IMR-90 (cell line): ENCODE data around the gene FARS2. TPM values are rescaled to one million over a fixed set of nuclear protein-coding genes. Genes with fewer than 3 reads are reported as not detected.

Source experiments
- ATAC-seq: fragments of 200-7000 bp; cut with Tn5 transposase; 2 replicates; pipeline ENCODE4 v1.9.1; 2020; ENCODE audit warnings: low read depth, mild to moderate bottlenecking, moderate library complexity
- BruUV-seq: library from RNA; stranded (reverse); fragments of 400-500 nt; replicated peaks from 2 replicates; lab custom pipeline; 2021; lab: Mats Ljungman, UMichigan
- CTCF ChIA-PET: fragments of 300-600 bp; formaldehyde crosslinking; extraction: SDS; loops from one replicate; lab custom pipeline; 2021; ENCODE audit warnings: antibody characterized with exemption; lab: Yijun Ruan, JAX
- POLR2A ChIA-PET: fragments of 300-600 bp; sonication (Branson Sonifier 250); formaldehyde crosslinking; loops from one replicate; lab custom pipeline; 2022; ENCODE audit warnings: antibody characterized with exemption; ENCODE audit not compliant: unreplicated experiment; lab: Charles Lee
- DNase-seq: peaks from one replicate; pipeline ENCODE4 v3.0.0; 2013
- H2AFZ ChIP-seq: replicated peaks from 2 replicates; pipeline ENCODE3; 2013; ENCODE audit warnings: low read length, mild to moderate bottlenecking; ENCODE audit not compliant: poor library complexity
- H2AK5ac ChIP-seq: 2 replicates; pipeline ENCODE4 v1.6.1; 2013; ENCODE audit warnings: low read depth, low read length, inconsistent platforms
- H2AK9ac ChIP-seq: replicated peaks from 2 replicates; pipeline ENCODE3; 2013; ENCODE audit warnings: mild to moderate bottlenecking, low read depth, low read length, moderate library complexity; ENCODE audit not compliant: poor library complexity
- H2BK120ac ChIP-seq: 2 replicates; pipeline ENCODE4 v1.6.1; 2013; ENCODE audit warnings: low read depth, low read length, inconsistent platforms
- H2BK15ac ChIP-seq: 3 replicates; pipeline ENCODE4 v1.6.1; 2013; ENCODE audit warnings: low read depth, low read length, inconsistent platforms
- H2BK20ac ChIP-seq: 2 replicates; pipeline ENCODE4 v1.6.1; 2013; ENCODE audit warnings: low read depth, mild to moderate bottlenecking, inconsistent platforms, low read length, moderate library complexity
- H2BK5ac ChIP-seq: 2 replicates; pipeline ENCODE4 v1.6.1; 2013; ENCODE audit warnings: mild to moderate bottlenecking, low read depth, low read length, inconsistent platforms; ENCODE audit not compliant: poor library complexity, severe bottlenecking
- H3K14ac ChIP-seq: replicated peaks from 2 replicates; pipeline ENCODE4 v1.6.1; 2013; ENCODE audit warnings: low read depth, low read length, inconsistent platforms
- H3K18ac ChIP-seq: 2 replicates; pipeline ENCODE4 v1.6.1; 2013; ENCODE audit warnings: low read depth, low read length, control low read depth
- H3K23ac ChIP-seq: 2 replicates; pipeline ENCODE4 v1.6.1; 2013; ENCODE audit warnings: low read depth, low read length, inconsistent platforms
- H3K27ac ChIP-seq: 2 replicates; pipeline ENCODE4 v1.5.1; 2013; ENCODE audit warnings: mild to moderate bottlenecking, control low read depth, low read length; ENCODE audit not compliant: insufficient read depth
- H3K27me3 ChIP-seq: 2 replicates; pipeline ENCODE4 v1.6.1; 2013; ENCODE audit warnings: low read length; ENCODE audit not compliant: control insufficient read depth, insufficient read depth
- H3K36me3 ChIP-seq: 2 replicates; pipeline ENCODE4 v1.6.1; 2013; ENCODE audit warnings: low read length, mixed read lengths; ENCODE audit not compliant: control insufficient read depth, insufficient read depth
- H3K4ac ChIP-seq: 2 replicates; pipeline ENCODE4 v1.6.1; 2013; ENCODE audit warnings: low read depth, low read length, inconsistent platforms
- H3K4me1 ChIP-seq: 2 replicates; pipeline ENCODE4 v1.6.1; 2013; ENCODE audit warnings: low read length, mixed read lengths; ENCODE audit not compliant: control insufficient read depth, insufficient read depth
- H3K4me2 ChIP-seq: 2 replicates; pipeline ENCODE4 v1.6.1; 2013; ENCODE audit warnings: low read depth, mild to moderate bottlenecking, control low read depth, low read length, moderate library complexity
- H3K4me3 ChIP-seq: 2 replicates; pipeline ENCODE4 v1.5.1; 2013; ENCODE audit warnings: low read depth, mild to moderate bottlenecking, control low read depth, low read length, moderate library complexity; ENCODE audit not compliant: insufficient read depth
- H3K56ac ChIP-seq: 2 replicates; pipeline ENCODE4 v1.6.1; 2013; ENCODE audit warnings: low read length, inconsistent platforms; ENCODE audit not compliant: insufficient read depth; ENCODE audit errors: extremely low read depth
- H3K79me1 ChIP-seq, 2 experiments: 2 replicates each; pipeline ENCODE4 v1.6.1; 2013; ENCODE audit warnings: low read length in 2 of 2, inconsistent platforms in 1 of 2, low read depth in 1 of 2
- H3K9ac ChIP-seq: 2 replicates; pipeline ENCODE4 v1.6.1; 2013; ENCODE audit warnings: low read depth, low read length, control low read depth
- H3K9me1 ChIP-seq: 2 replicates; pipeline ENCODE4 v1.6.1; 2013; ENCODE audit warnings: low read length, inconsistent platforms; ENCODE audit not compliant: insufficient read depth
- H3K9me3 ChIP-seq: 2 replicates; pipeline ENCODE4 v1.6.1; 2013; ENCODE audit warnings: low read length; ENCODE audit not compliant: control insufficient read depth, insufficient read depth
- H4K20me1 ChIP-seq: 2 replicates; pipeline ENCODE4 v1.6.1; 2013; ENCODE audit warnings: low read length, inconsistent platforms; ENCODE audit not compliant: insufficient read depth
- H4K5ac ChIP-seq: 2 replicates; pipeline ENCODE4 v1.6.1; 2013; ENCODE audit warnings: mild to moderate bottlenecking, low read depth, low read length, control low read depth
- H4K8ac ChIP-seq, 2 experiments: 2 replicates each; pipeline ENCODE4 v1.6.1; 2013; ENCODE audit warnings: low read depth in 2 of 2, low read length in 2 of 2, control low read depth in 1 of 2, inconsistent platforms in 1 of 2
- H4K91ac ChIP-seq: 2 replicates; pipeline ENCODE4 v1.6.1; 2013; ENCODE audit warnings: low read depth, low read length, inconsistent platforms; ENCODE audit not compliant: insufficient read depth
- BHLHE40 ChIP-seq: fragments of 150-350 bp; IDR thresholded peaks from 2 replicates; pipeline ENCODE4 v1.6.1; 2016; ENCODE audit warnings: mild to moderate bottlenecking, low read depth, low read length
- CEBPB ChIP-seq: IDR thresholded peaks from 2 replicates; pipeline ENCODE4 v1.6.1; 2012; ENCODE audit warnings: low read depth, low read length, improper control_type of control experiment
- CHD1 ChIP-seq: IDR thresholded peaks from 2 replicates; pipeline ENCODE4 v1.6.1; 2012; ENCODE audit warnings: low read depth, low read length, improper control_type of control experiment
- FOS ChIP-seq: fragments of 150-350 bp; IDR thresholded peaks from 2 replicates; pipeline ENCODE4 v1.6.1; 2016; ENCODE audit warnings: low read depth, low read length
- MAFK ChIP-seq: IDR thresholded peaks from 2 replicates; pipeline ENCODE4 v1.6.1; 2012; ENCODE audit warnings: low read depth, low read length, improper control_type of control experiment
- MAZ ChIP-seq: IDR thresholded peaks from 2 replicates; pipeline ENCODE4 v1.6.1; 2012; ENCODE audit warnings: low read depth, mild to moderate bottlenecking, low read length, improper control_type of control experiment, moderate library complexity, borderline replicate concordance
- MXI1 ChIP-seq: IDR thresholded peaks from 2 replicates; pipeline ENCODE4 v1.6.1; 2012; ENCODE audit warnings: low read depth, mild to moderate bottlenecking, low read length, moderate library complexity, borderline replicate concordance
- NFE2L2 ChIP-seq: fragments of 150-350 bp; IDR thresholded peaks from 2 replicates; pipeline ENCODE4 v1.6.1; 2016; ENCODE audit warnings: low read depth, mild to moderate bottlenecking, low read length
- POLR2A ChIP-seq: IDR thresholded peaks from 2 replicates; pipeline ENCODE4 v1.6.1; 2012; ENCODE audit warnings: mild to moderate bottlenecking, low read depth, low read length
- RAD21 ChIP-seq: IDR thresholded peaks from 2 replicates; pipeline ENCODE4 v1.6.1; 2012; ENCODE audit warnings: low read length, improper control_type of control experiment
- RCOR1 ChIP-seq: IDR thresholded peaks from 2 replicates; pipeline ENCODE4 v1.6.1; 2012; ENCODE audit warnings: mild to moderate bottlenecking, low read length, improper control_type of control experiment; ENCODE audit not compliant: insufficient replicate concordance
- RFX5 ChIP-seq: IDR thresholded peaks from 2 replicates; pipeline ENCODE4 v1.8.0; 2012; ENCODE audit warnings: low read depth, mild to moderate bottlenecking, low read length, moderate library complexity
- SMC3 ChIP-seq: fragments of 150-350 bp; IDR thresholded peaks from 2 replicates; pipeline ENCODE4 v1.6.1; 2016; ENCODE audit warnings: low read depth, mild to moderate bottlenecking, antibody characterized with exemption, low read length, moderate library complexity
- WGBS, 2 experiments: methylation state at CpG; one replicate each; pipeline versions ENCODE4 v1.1.5 to v1.1.7; 2013; ENCODE audit warnings: missing lambda C conversion rate in 2 of 2; ENCODE audit not compliant: insufficient read length in 1 of 2; ENCODE audit errors: extremely low coverage in 2 of 2; 5-methylcytosine and 5-hydroxymethylcytosine counted together
- dilution Hi-C: fragments of 300-500 bp; cut with HindIII; formaldehyde crosslinking; loops from one replicate; pipeline ENCODE4 v1.14.3; 2018; ENCODE audit warnings: low sequenced_read_pairs; ENCODE audit not compliant: unreplicated experiment
- in situ Hi-C: fragments of 300-500 bp; cut with MboI; formaldehyde crosslinking; loops from 3 replicates; pipeline ENCODE4 v1.14.3; 2019; ENCODE audit warnings: low sequenced_read_pairs, inconsistent platforms, mixed read lengths
- intact Hi-C: fragments of 100-400 bp; cut with micrococcal nuclease; formaldehyde crosslinking; loops from 2 replicates; pipeline ENCODE4 v1.10.0; 2022
- polyA plus RNA-seq, 3 experiments: library from polyadenylated mRNA; depleted of rRNA; stranded (reverse); fragments of >200 nt; gene quantifications; 2 replicates each; pipeline ENCODE4 v1.2.3, GENCODE V29; 2012; ENCODE audit warnings: low replicate concordance in 1 of 3
- total RNA-seq: library from RNA; depleted of rRNA; stranded (reverse); fragments of >200 nt; gene quantifications from 2 replicates; pipeline ENCODE4 v1.2.3, GENCODE V29; 2012
- TF ChIP-seq, protein P1 (sequence below): fragments of 150-350 bp; IDR thresholded peaks from 2 replicates; pipeline ENCODE4 v1.6.1; 2016; ENCODE audit warnings: low read depth, mild to moderate bottlenecking, low read length, moderate library complexity, borderline replicate concordance
- TF ChIP-seq, protein P2 (sequence below): conservative IDR thresholded peaks from 2 replicates; pipeline ENCODE4 v1.5.1; 2012; ENCODE audit warnings: mild to moderate bottlenecking, low read depth, low read length, improper control_type of control experiment
- TF ChIP-seq, protein P3 (sequence below): fragments of 150-350 bp; IDR thresholded peaks from 2 replicates; pipeline ENCODE4 v1.6.1; 2017; ENCODE audit warnings: mild to moderate bottlenecking, antibody characterized with exemption, low read length, low read depth

Gene FARS2
- total and polyA plus RNA-seq, 2 of the 4 experiments (the other 2 are of a cell fraction): 12.1 to 28.9 TPM

GRCh38 chr6:5427586-5427985, 166.3 kb downstream of the FARS2 start:
- H2AK5ac ChIP-seq: no peak overlapping the region; the same call in 1 of the 2 replicates
- H2BK5ac ChIP-seq: no peak overlapping the region
- no peak overlapping the region for H4K8ac ChIP-seq
- H2BK20ac ChIP-seq: no peak overlapping the region
- no peak overlapping the region for H3K9ac ChIP-seq
- in situ Hi-C loops (loop anchor here (10.0 kb wide), 1 partner anchor 1117 kb away; no protein-coding TSS in a partner anchor), intact Hi-C loops (no loop called here), dilution Hi-C loops (no loop called here)
- peaks cover 6 to 14% of the 10 kb centered on the region in 2 experiments; a peak in 2 of 4 replicates for H3K79me1 ChIP-seq
- no peak overlapping the region for H3K18ac ChIP-seq
- H4K20me1 ChIP-seq: no peaks in the 10 kb centered on the region
- H2BK120ac ChIP-seq: no peak overlapping the region
- H3K4me3 ChIP-seq: no peak overlapping the region
- ChIA-PET CTCF (no interaction called here), POLR2A (no interaction called here)
- no peak for ATAC-seq
- H3K27me3 ChIP-seq: no peaks in the 10 kb centered on the region
- peaks cover 5% of the 10 kb centered on the region; the same call in 1 of the 2 replicates for H3K4me1 ChIP-seq
- DNase-seq: no peak
- H3K36me3 ChIP-seq: 0 out of 2 replicates have a peak, but pooled peaks cover 1% of the 10 kb centered on the region
- peaks cover 9% of the 10 kb centered on the region for H3K9me1 ChIP-seq
- H3K9me3 ChIP-seq: no peaks in the 10 kb centered on the region
- no CpG with 5 or more reads among the region's 5 CpGs for WGBS, 2 experiments
- TF ChIP-seq, protein P1, sequence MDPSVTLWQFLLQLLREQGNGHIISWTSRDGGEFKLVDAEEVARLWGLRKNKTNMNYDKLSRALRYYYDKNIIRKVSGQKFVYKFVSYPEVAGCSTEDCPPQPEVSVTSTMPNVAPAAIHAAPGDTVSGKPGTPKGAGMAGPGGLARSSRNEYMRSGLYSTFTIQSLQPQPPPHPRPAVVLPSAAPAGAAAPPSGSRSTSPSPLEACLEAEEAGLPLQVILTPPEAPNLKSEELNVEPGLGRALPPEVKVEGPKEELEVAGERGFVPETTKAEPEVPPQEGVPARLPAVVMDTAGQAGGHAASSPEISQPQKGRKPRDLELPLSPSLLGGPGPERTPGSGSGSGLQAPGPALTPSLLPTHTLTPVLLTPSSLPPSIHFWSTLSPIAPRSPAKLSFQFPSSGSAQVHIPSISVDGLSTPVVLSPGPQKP: no peak
- TF ChIP-seq CEBPB (no peak), MXI1 (no peak), RAD21 (no peak), POLR2A (no peak), RCOR1 (no peak), CHD1 (no peak), FOS (no peak), BHLHE40 (no peak), SMC3 (no peak), MAFK (no peak), MAZ (no peak), RFX5 (no peak), NFE2L2 (no peak)
- TF ChIP-seq, protein P2, sequence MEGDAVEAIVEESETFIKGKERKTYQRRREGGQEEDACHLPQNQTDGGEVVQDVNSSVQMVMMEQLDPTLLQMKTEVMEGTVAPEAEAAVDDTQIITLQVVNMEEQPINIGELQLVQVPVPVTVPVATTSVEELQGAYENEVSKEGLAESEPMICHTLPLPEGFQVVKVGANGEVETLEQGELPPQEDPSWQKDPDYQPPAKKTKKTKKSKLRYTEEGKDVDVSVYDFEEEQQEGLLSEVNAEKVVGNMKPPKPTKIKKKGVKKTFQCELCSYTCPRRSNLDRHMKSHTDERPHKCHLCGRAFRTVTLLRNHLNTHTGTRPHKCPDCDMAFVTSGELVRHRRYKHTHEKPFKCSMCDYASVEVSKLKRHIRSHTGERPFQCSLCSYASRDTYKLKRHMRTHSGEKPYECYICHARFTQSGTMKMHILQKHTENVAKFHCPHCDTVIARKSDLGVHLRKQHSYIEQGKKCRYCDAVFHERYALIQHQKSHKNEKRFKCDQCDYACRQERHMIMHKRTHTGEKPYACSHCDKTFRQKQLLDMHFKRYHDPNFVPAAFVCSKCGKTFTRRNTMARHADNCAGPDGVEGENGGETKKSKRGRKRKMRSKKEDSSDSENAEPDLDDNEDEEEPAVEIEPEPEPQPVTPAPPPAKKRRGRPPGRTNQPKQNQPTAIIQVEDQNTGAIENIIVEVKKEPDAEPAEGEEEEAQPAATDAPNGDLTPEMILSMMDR: no peak
- TF ChIP-seq, protein P3, sequence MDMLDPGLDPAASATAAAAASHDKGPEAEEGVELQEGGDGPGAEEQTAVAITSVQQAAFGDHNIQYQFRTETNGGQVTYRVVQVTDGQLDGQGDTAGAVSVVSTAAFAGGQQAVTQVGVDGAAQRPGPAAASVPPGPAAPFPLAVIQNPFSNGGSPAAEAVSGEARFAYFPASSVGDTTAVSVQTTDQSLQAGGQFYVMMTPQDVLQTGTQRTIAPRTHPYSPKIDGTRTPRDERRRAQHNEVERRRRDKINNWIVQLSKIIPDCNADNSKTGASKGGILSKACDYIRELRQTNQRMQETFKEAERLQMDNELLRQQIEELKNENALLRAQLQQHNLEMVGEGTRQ: no peak
- no peak overlapping the region for H2AK9ac ChIP-seq
- H3K27ac ChIP-seq: no peak overlapping the region
- H3K4me2 ChIP-seq: no peak overlapping the region
- no peak overlapping the region for H3K23ac ChIP-seq
- H3K14ac ChIP-seq: no peak overlapping the region
- H3K56ac ChIP-seq: no peak overlapping the region
- no peak overlapping the region for H3K4ac ChIP-seq
- no peak overlapping the region for H2BK15ac ChIP-seq
- no peak overlapping the region for H4K91ac ChIP-seq
- no peak overlapping the region for H4K5ac ChIP-seq
- BruUV-seq: no TSS peak
- H2AFZ ChIP-seq: no peak overlapping the region
